Loucy (cell line): ENCODE results near the gene WWOX.

Experiments used
- CTCF ChIP-seq: fragments of 200-600 bp; sonication (generic); conservative IDR thresholded peaks from 2 replicates; pipeline ENCODE4 v1.5.1; 2014; ENCODE audit warnings: mild to moderate bottlenecking, antibody characterized with exemption, low read length
- EZH2phosphoT487 ChIP-seq: fragments of 200-600 bp; IDR thresholded peaks from 2 replicates; pipeline ENCODE4 v1.6.1; 2018; ENCODE audit warnings: antibody characterized with exemption, mild to moderate bottlenecking, moderate library complexity, borderline replicate concordance

GRCh38 chr16:79211586-79211985 lies 1112.1 kb downstream of the WWOX start:
- no peak for TF ChIP-seq CTCF
- TF ChIP-seq EZH2phosphoT487, result no peak
